Nephron (organoid): ENCODE measurements around the gene IL19.

Experiments used
- H3K27ac Mint-ChIP-seq, 3 experiments: 2 replicates each; pipeline ENCODE4 v1.8.0; 2020; ENCODE audit warnings: mixed read lengths in 3 of 3, mild to moderate bottlenecking in 2 of 3, moderate library complexity in 1 of 3
- H3K27me3 Mint-ChIP-seq: 2 replicates; pipeline ENCODE4 v1.8.0; 2021; ENCODE audit warnings: low read depth, mild to moderate bottlenecking, moderate library complexity, mixed read lengths
- H3K36me3 Mint-ChIP-seq: 2 replicates; pipeline ENCODE4 v1.8.0; 2020; ENCODE audit warnings: low read depth, mixed read lengths
- H3K4me1 Mint-ChIP-seq: 2 replicates; pipeline ENCODE4 v1.8.0; 2020; ENCODE audit warnings: mixed read lengths
- H3K4me3 Mint-ChIP-seq, 3 experiments: 2 replicates each; pipeline ENCODE4 v1.8.0; 2020; ENCODE audit warnings: mild to moderate bottlenecking in 3 of 3, mixed read lengths in 3 of 3, moderate library complexity in 2 of 3
- H3K9me3 Mint-ChIP-seq: 2 replicates; pipeline ENCODE4 v1.8.0; 2020; ENCODE audit warnings: mixed read lengths
- TF ChIP-seq, protein P1 (sequence below), 3 experiments: fragments of 200-600 bp; sonication (generic); IDR thresholded peaks; one replicate each; pipeline ENCODE4 v1.5.0; 2021; ENCODE audit warnings: antibody characterized with exemption in 3 of 3; ENCODE audit not compliant: unreplicated experiment in 3 of 3

IL19 gene

GRCh38 chr1:206800411-206800810 lies 29.8 kb downstream of the IL19 start:
- H3K9me3 Mint-ChIP-seq: no peaks in the 10 kb centered on the region
- H3K4me3 Mint-ChIP-seq: no peak overlapping the region
- H3K27me3 Mint-ChIP-seq: peaks cover 6% of the 10 kb centered on the region
- TF ChIP-seq, protein P1, sequence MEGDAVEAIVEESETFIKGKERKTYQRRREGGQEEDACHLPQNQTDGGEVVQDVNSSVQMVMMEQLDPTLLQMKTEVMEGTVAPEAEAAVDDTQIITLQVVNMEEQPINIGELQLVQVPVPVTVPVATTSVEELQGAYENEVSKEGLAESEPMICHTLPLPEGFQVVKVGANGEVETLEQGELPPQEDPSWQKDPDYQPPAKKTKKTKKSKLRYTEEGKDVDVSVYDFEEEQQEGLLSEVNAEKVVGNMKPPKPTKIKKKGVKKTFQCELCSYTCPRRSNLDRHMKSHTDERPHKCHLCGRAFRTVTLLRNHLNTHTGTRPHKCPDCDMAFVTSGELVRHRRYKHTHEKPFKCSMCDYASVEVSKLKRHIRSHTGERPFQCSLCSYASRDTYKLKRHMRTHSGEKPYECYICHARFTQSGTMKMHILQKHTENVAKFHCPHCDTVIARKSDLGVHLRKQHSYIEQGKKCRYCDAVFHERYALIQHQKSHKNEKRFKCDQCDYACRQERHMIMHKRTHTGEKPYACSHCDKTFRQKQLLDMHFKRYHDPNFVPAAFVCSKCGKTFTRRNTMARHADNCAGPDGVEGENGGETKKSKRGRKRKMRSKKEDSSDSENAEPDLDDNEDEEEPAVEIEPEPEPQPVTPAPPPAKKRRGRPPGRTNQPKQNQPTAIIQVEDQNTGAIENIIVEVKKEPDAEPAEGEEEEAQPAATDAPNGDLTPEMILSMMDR (IDR thresholded peaks at IDR 0.05; ENCODE audit: unreplicated experiment in 3 of 3): no peak
- H3K27ac Mint-ChIP-seq: no peak overlapping the region
- H3K4me1 Mint-ChIP-seq: no peaks in the 10 kb centered on the region
- H3K36me3 Mint-ChIP-seq: no peaks in the 10 kb centered on the region

GRCh38 chr1:206800891-206801290 lies 30.3 kb downstream of the IL19 start:
- Mint-ChIP-seq H3K36me3 (no peaks in the 10 kb centered on the region), H3K9me3 (no peaks in the 10 kb centered on the region), H3K4me3 (no peak overlapping the region), H3K27me3 (peaks cover 6% of the 10 kb centered on the region), H3K4me1 (no peaks in the 10 kb centered on the region), H3K27ac (no peak overlapping the region)
- TF ChIP-seq, protein P1 (IDR thresholded peaks at IDR 0.05; ENCODE audit: unreplicated experiment in 3 of 3): no peak

DNA sequence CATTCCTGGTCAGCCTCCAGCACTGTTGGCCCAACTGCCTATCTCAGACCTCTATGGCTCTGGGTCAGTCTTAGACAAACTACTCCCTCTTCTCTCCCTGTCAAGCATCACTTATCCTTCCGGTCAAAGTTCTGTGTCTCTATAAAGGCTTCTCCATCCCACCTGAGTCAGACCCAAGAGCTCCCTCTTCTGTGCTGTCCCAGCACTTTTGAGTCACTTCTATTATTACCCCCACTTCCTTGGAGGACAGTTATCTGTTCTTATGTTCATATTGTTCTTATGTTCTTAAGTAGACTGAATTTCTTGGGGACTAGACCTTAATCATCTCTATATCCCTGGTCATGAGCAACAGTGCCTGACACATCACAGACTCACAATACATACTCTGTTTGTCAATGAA lies 30.9 kb downstream of the IL19 start:
- H3K9me3 Mint-ChIP-seq: no peaks in the 10 kb centered on the region
- no peaks in the 10 kb centered on the region for H3K36me3 Mint-ChIP-seq
- H3K4me3 Mint-ChIP-seq: no peak overlapping the region
- H3K27me3 Mint-ChIP-seq: peaks cover 8% of the 10 kb centered on the region
- no peaks in the 10 kb centered on the region for H3K4me1 Mint-ChIP-seq
- TF ChIP-seq, protein P1 (IDR thresholded peaks at IDR 0.05; ENCODE audit: unreplicated experiment in 3 of 3): no peak
- H3K27ac Mint-ChIP-seq: no peak overlapping the region

GRCh38 chr1:206802401-206802800 lies 31.8 kb downstream of the IL19 start:
- H3K27me3 Mint-ChIP-seq: peaks cover 15% of the 10 kb centered on the region
- H3K9me3 Mint-ChIP-seq: no peaks in the 10 kb centered on the region
- no peaks in the 10 kb centered on the region for H3K4me1 Mint-ChIP-seq
- TF ChIP-seq, protein P1 (IDR thresholded peaks at IDR 0.05; ENCODE audit: unreplicated experiment in 3 of 3): no peak
- no peaks in the 10 kb centered on the region for H3K36me3 Mint-ChIP-seq
- H3K27ac Mint-ChIP-seq: no peak overlapping the region
- no peak overlapping the region for H3K4me3 Mint-ChIP-seq

DNA sequence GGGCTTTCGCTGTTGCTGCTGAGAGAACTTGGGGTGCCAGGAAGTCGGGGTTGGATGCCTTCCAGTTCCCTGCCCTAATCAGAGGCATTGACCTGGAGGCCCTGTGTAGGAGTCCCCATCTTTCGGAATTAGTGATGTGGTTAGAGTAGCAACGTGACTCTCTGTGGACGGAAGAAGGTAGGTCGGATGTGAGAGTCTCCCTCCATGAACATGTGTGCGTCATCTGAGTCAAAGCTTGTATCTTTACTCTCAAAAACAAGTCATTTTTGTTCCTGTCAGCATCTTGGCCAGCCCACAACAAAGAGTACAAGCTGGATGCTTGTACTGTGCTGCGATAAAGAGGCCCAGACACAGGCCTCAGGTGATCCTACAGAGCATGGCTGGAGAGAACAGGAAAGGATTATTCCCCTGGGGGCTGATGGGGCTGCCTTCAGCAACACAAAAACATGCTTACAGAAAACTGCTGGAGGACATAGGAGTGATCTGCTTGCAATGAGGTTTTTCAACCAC lies 32.7 kb downstream of the IL19 start:
- Mint-ChIP-seq H3K36me3 (no peaks in the 10 kb centered on the region), H3K27ac (no peak overlapping the region), H3K4me3 (no peak overlapping the region), H3K27me3 (peaks cover 18% of the 10 kb centered on the region), H3K4me1 (no peaks in the 10 kb centered on the region), H3K9me3 (no peaks in the 10 kb centered on the region)
- TF ChIP-seq, protein P1 (IDR thresholded peaks at IDR 0.05; ENCODE audit: unreplicated experiment in 3 of 3): no peak

DNA sequence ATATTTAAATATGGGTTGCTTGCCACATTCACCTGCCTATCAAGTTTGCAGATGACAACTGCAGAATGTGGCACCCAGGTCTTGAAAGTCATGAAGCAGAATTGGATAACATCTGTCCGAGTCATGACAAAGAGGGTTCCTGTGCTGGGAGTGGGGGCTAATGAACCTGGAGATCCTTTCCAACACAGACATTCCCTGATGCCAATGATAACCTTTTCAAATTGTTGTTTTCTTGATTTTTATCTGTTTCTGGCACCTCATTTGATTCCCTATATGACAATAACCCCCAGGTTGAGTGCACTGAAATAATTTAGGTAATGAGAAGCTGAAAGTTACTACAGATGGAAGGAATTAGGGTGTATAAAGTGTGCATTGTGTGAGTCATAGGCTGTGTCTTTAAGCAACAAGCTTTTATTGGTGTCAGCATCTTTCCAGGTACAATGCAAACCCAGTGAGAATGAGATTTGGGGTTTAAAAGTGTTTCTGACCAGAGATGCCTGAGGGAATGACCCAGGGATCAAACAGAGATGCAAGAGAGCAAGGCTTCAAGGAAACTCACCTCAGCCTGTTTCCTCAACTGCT lies 33.7 kb downstream of the IL19 start:
- H3K27me3 Mint-ChIP-seq: peaks cover 20% of the 10 kb centered on the region
- H3K27ac Mint-ChIP-seq: no peak overlapping the region
- H3K36me3 Mint-ChIP-seq: no peaks in the 10 kb centered on the region
- H3K9me3 Mint-ChIP-seq: peaks cover 2% of the 10 kb centered on the region
- TF ChIP-seq, protein P1 (IDR thresholded peaks at IDR 0.05; ENCODE audit: unreplicated experiment in 3 of 3): no peak
- H3K4me3 Mint-ChIP-seq: no peak overlapping the region
- no peaks in the 10 kb centered on the region for H3K4me1 Mint-ChIP-seq
